Endodermal cell (in vitro differentiated cells): ENCODE data around the gene NCAPH2. TPM values are rescaled to one million over a fixed set of nuclear protein-coding genes. Genes with fewer than 3 reads are reported as not detected.
A peak's percentile ranks its signal among the peaks of the same experiment; 100 is the strongest.

Experiments used
- DNase-seq: peaks from one replicate; pipeline ENCODE4 v3.0.0-alpha.2; 2017
- H3K27ac ChIP-seq: 2 replicates; pipeline ENCODE4 v1.5.1; 2013; ENCODE audit warnings: mild to moderate bottlenecking, low read depth, low read length, moderate library complexity
- H3K27me3 ChIP-seq: 2 replicates; pipeline ENCODE4 v1.6.1; 2013; ENCODE audit warnings: mild to moderate bottlenecking, low read length, moderate library complexity; ENCODE audit not compliant: insufficient read depth, control insufficient read depth, poor library complexity, severe bottlenecking
- H3K36me3 ChIP-seq: 2 replicates; pipeline ENCODE4 v1.7.0; 2013; ENCODE audit warnings: mild to moderate bottlenecking, low read length, moderate library complexity; ENCODE audit not compliant: control insufficient read depth, insufficient read depth
- H3K4me1 ChIP-seq: one replicate; pipeline ENCODE4 v1.7.0; 2013; ENCODE audit warnings: low read length; ENCODE audit not compliant: control insufficient read depth, insufficient read depth
- H3K4me3 ChIP-seq: 2 replicates; pipeline ENCODE4 v1.5.1; 2013; ENCODE audit warnings: mild to moderate bottlenecking, low read length, moderate library complexity
- H3K9ac ChIP-seq: 2 replicates; pipeline ENCODE4 v1.6.1; 2013; ENCODE audit warnings: mild to moderate bottlenecking, low read length, moderate library complexity; ENCODE audit not compliant: poor library complexity, severe bottlenecking; ENCODE audit errors: extremely low read depth
- H3K9me3 ChIP-seq: 2 replicates; pipeline ENCODE4 v1.6.1; 2013; ENCODE audit warnings: mild to moderate bottlenecking, low read length, moderate library complexity; ENCODE audit not compliant: control insufficient read depth
- H3K27ac Mint-ChIP-seq: 2 replicates; pipeline ENCODE4 v1.8.0; 2020; ENCODE audit warnings: mixed read lengths
- H3K27me3 Mint-ChIP-seq: 2 replicates; pipeline ENCODE4 v1.8.0; 2021; ENCODE audit warnings: mild to moderate bottlenecking, mixed read lengths; ENCODE audit not compliant: insufficient read depth
- H3K36me3 Mint-ChIP-seq: 2 replicates; pipeline ENCODE4 v1.8.0; 2020; ENCODE audit warnings: low read depth, mixed read lengths
- H3K4me1 Mint-ChIP-seq: 2 replicates; pipeline ENCODE4 v1.8.0; 2020; ENCODE audit warnings: mixed read lengths
- H3K4me3 Mint-ChIP-seq: 2 replicates; pipeline ENCODE4 v1.8.0; 2020; ENCODE audit warnings: mild to moderate bottlenecking, moderate library complexity, mixed read lengths
- H3K9me3 Mint-ChIP-seq: 2 replicates; pipeline ENCODE4 v1.8.0; 2020; ENCODE audit warnings: mild to moderate bottlenecking, mixed read lengths
- WGBS, 2 experiments: methylation state at CpG; one replicate each; pipeline versions ENCODE4 v1.1.5 to v1.1.7; 2013; ENCODE audit warnings: missing lambda C conversion rate in 2 of 2, mixed read lengths in 1 of 2; ENCODE audit not compliant: insufficient coverage in 1 of 2, insufficient read length in 1 of 2; 5-methylcytosine and 5-hydroxymethylcytosine counted together
- long read RNA-seq, 4 experiments: library from polyadenylated mRNA in 2 of 4; library from RNA in 1 of 4; library from capped mRNA in 1 of 4; stranded (forward) in 3 of 4; unstranded in 1 of 4; transcript quantifications; one replicate each; pipeline ENCODE4 v2.0.0, GENCODE V29; 2020 to 2021; ENCODE audit warnings: inconsistent platforms in 1 of 4
- polyA plus RNA-seq, 2 experiments: library from polyadenylated mRNA; stranded (reverse); fragments of 50-300 nt; gene quantifications; one replicate each; pipeline ENCODE4 v1.2.3, GENCODE V29; 2013
- total RNA-seq, 2 donors: library from RNA; stranded (reverse); fragmentation: NEBNext Ultra II Directional in 1 of 2; extraction: Animal tissue kit (Norgen Biotek cat#: 25700) in 1 of 2; gene quantifications; 2 replicates in 1 of 2; 3 replicates in 1 of 2; pipeline ENCODE4 v1.2.1, GENCODE V29; 2021
- TF ChIP-seq, protein P1 (sequence below): fragments of 200-600 bp; sonication (generic); conservative IDR thresholded peaks from 2 replicates; pipeline ENCODE4 v1.5.0; 2021; ENCODE audit warnings: antibody characterized with exemption, mild to moderate bottlenecking

Gene NCAPH2
- 10 to 100 TPM; 63.3 to 73.1 TPM for total RNA-seq
- 52.0 TPM for polyA plus RNA-seq (2013, experiment 1 of 2)
- polyA plus RNA-seq (2013, experiment 2 of 2) = 49.5 TPM
- long read RNA-seq, experiment 1, partial matches to known transcripts = 6 of 20 reads
- long read RNA-seq, experiment 1, other reads (novel, unspliced or antisense) = 9 of 20 reads
- long read RNA-seq, experiment 2, transcript NCAPH2-201 (20 exons, 1,996 nt) = minor isoform, 7 of 73 reads
- long read RNA-seq, experiment 2, transcript NCAPH2-205 (20 exons, 2,037 nt) = major isoform, 42 of 73 reads
- long read RNA-seq, experiment 2, partial matches to known transcripts = 6 of 73 reads
- long read RNA-seq, experiment 2, other reads (novel, unspliced or antisense) = 18 of 73 reads
- long read RNA-seq, experiment 3, transcript NCAPH2-205 (20 exons, 2,037 nt) = major isoform, 148 of 263 reads
- long read RNA-seq, experiment 3, transcript NCAPH2-201 (20 exons, 1,996 nt) = minor isoform, 19 of 263 reads
- long read RNA-seq, experiment 3, partial matches to known transcripts = 15 of 263 reads
- long read RNA-seq, experiment 3, other reads (novel, unspliced or antisense) = 75 of 263 reads
- long read RNA-seq, experiment 4, transcript NCAPH2-205 (20 exons, 2,037 nt) = major isoform, 21 of 27 reads
- long read RNA-seq, experiment 4, partial matches to known transcripts = 0 of 27 reads
- long read RNA-seq, experiment 4, other reads (novel, unspliced or antisense) = 3 of 27 reads

DNA sequence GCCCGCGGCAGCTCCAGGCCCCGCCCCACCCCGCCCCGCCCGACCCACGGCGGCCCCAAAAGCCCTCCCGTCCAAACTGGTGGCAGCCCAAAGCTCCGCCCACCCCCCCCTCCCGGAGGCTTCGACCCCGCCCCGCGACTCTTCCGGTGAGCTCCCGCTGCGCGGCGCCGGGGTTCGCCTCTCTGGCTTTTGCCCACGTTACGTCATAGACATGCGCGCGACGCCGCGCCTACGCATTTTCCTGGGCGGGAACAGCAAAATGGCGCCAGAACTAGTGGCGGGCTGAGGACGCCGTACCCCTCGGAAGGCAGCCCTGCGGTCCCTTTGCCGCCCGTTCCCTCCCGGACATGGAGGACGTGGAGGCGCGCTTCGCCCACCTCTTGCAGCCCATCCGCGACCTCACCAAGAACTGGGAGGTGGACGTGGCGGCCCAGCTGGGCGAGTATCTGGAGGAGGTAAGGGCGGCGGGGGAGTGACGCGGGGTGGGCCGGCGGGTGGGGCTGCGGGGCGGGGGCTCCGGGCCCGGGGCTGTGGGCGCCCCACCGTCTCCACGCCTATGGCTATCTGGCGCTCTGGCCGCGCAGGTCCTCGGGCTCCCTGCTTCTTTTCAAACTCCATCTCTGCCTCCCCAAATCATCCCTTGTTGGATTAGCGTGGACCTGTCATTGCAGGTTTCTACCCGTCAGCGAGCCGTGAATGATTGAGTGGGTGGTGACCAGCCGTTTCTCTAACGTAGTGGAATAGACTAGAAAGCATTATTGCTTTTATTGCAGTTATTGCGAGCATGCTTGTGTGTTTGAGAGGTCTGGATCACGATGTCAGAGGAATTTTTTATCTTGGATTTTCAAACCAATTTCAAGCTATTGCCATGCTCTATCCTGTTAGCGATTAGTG is at the start of gene NCAPH2:
Gene NCAPH2 (plus strand): TSS at position 234 of the 894 bp plus-strand sequence. CDS start 114 bp downstream, at position 348.
- no peaks in the 10 kb centered on the region for H3K27me3 ChIP-seq
- peaks cover 8% of the 10 kb centered on the region for H3K4me1 ChIP-seq
- peaks cover 20% of the 10 kb centered on the region for H3K36me3 ChIP-seq
- Mint-ChIP-seq H3K36me3 (peaks cover 5% of the 10 kb centered on the region), H3K4me1 (peaks cover 8% of the 10 kb centered on the region), H3K4me3 (peak within 1 kb of the TSS; percentile 95), H3K9me3 (no peaks in the 10 kb centered on the region), H3K27me3 (no peaks in the 10 kb centered on the region), H3K27ac (peak within 1 kb of the TSS; percentile 97)
- peak within 1 kb of the TSS; percentile 97 for H3K4me3 ChIP-seq
- peak within 1 kb of the TSS; percentile 94 for H3K27ac ChIP-seq
- H3K9ac ChIP-seq = peak within 1 kb of the TSS; percentile 81
- WGBS, 2 experiments = 1 to 5% methylated on average over 20 to 64 of the region's 76 CpGs
- TF ChIP-seq, protein P1, sequence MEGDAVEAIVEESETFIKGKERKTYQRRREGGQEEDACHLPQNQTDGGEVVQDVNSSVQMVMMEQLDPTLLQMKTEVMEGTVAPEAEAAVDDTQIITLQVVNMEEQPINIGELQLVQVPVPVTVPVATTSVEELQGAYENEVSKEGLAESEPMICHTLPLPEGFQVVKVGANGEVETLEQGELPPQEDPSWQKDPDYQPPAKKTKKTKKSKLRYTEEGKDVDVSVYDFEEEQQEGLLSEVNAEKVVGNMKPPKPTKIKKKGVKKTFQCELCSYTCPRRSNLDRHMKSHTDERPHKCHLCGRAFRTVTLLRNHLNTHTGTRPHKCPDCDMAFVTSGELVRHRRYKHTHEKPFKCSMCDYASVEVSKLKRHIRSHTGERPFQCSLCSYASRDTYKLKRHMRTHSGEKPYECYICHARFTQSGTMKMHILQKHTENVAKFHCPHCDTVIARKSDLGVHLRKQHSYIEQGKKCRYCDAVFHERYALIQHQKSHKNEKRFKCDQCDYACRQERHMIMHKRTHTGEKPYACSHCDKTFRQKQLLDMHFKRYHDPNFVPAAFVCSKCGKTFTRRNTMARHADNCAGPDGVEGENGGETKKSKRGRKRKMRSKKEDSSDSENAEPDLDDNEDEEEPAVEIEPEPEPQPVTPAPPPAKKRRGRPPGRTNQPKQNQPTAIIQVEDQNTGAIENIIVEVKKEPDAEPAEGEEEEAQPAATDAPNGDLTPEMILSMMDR = no peak
- no peak for DNase-seq
- no peaks in the 10 kb centered on the region for H3K9me3 ChIP-seq

DNA sequence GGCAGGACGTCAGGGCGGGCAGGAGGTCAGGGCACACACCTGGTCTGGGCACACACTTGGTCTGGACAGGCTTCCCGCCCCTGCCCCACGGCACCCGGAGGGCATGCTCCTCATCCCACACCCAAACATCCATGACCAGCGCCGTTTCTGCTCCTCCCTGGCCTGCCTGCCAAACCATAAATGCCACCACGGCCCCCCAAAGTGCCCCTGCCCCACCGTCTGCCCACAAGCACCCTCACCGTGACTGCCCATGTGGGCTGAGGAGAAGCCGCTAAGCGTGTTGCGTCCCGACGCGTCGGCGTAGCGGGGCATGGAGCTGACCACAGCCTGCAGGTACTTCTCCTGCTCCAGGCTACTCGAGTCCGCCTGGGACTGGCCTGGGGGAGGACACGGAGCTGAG is 49.0 kb upstream of the NCAPH2 start:
- no peaks in the 10 kb centered on the region for H3K4me1 ChIP-seq
- peaks cover 44% of the 10 kb centered on the region for H3K36me3 ChIP-seq
- H3K4me3 Mint-ChIP-seq = no peak overlapping the region
- H3K4me1 Mint-ChIP-seq = no peaks in the 10 kb centered on the region
- H3K36me3 Mint-ChIP-seq = peaks cover 47% of the 10 kb centered on the region
- H3K27me3 Mint-ChIP-seq = no peaks in the 10 kb centered on the region
- no peaks in the 10 kb centered on the region for H3K9me3 ChIP-seq
- H3K27ac ChIP-seq = no peak overlapping the region
- TF ChIP-seq, protein P1 = no peak
- H3K4me3 ChIP-seq = no peak overlapping the region
- no peak overlapping the region for H3K9ac ChIP-seq
- H3K27me3 ChIP-seq = no peaks in the 10 kb centered on the region
- no peak for DNase-seq
- no peaks in the 10 kb centered on the region for H3K9me3 Mint-ChIP-seq
- H3K27ac Mint-ChIP-seq = no peak overlapping the region
- WGBS, 2 experiments = 97 to 98% methylated on average over 8 to 22 of the region's 22 CpGs

DNA sequence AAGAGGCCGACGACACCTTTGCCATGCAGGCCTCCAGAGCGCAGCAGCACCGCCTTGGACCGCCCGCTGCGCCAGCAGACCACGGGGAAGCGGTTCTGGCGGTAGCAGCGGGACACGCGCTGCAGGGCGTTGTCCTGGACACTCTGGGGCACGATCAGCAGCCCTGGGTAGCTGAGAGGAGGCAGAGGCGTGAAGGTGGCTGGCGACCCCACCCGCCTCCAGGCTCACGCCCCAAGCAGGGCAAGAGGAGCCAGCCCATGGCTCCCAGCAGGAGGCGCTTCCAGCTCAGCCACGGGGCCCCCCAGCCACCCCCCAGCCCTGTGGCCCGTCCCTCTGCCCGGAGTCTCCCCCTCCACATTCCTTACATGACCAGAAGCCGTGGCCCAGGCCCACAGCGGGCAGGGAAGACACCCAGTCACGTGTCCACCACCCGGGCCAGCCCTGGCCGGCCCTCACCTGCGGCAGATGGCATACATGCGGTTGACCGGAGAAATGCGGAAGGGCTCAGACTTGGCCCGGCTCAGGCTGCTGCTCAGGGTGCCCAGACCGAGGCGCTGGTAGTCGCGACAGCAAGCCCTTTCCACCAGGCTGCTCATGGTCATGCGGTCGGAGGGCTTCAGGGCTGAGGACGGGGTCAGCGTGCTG is 48.4 kb upstream of the NCAPH2 start:
- Mint-ChIP-seq H3K4me1 (no peaks in the 10 kb centered on the region), H3K27ac (no peak overlapping the region), H3K4me3 (no peak overlapping the region), H3K9me3 (no peaks in the 10 kb centered on the region), H3K36me3 (peaks cover 46% of the 10 kb centered on the region), H3K27me3 (no peaks in the 10 kb centered on the region)
- no peak for DNase-seq
- Histone ChIP-seq H3K27ac (no peak overlapping the region), H3K9me3 (no peaks in the 10 kb centered on the region), H3K4me3 (no peak overlapping the region), H3K9ac (no peak overlapping the region), H3K4me1 (no peaks in the 10 kb centered on the region), H3K36me3 (peaks cover 45% of the 10 kb centered on the region), H3K27me3 (no peaks in the 10 kb centered on the region)
- TF ChIP-seq, protein P1 = no peak
- WGBS, 2 experiments = 95% methylated on average over 21 to 41 of the region's 41 CpGs
